HG02588 (cell line): ENCODE measurements around the gene ADAMTS17.

Experiments
- ATAC-seq: cut with Tn5 transposase; IDR thresholded peaks from one replicate; pipeline ENCODE4 v1.9.1; 2021; ENCODE audit warnings: mild to moderate bottlenecking, moderate library complexity; ENCODE audit not compliant: unreplicated experiment

The ADAMTS17 gene

DNA sequence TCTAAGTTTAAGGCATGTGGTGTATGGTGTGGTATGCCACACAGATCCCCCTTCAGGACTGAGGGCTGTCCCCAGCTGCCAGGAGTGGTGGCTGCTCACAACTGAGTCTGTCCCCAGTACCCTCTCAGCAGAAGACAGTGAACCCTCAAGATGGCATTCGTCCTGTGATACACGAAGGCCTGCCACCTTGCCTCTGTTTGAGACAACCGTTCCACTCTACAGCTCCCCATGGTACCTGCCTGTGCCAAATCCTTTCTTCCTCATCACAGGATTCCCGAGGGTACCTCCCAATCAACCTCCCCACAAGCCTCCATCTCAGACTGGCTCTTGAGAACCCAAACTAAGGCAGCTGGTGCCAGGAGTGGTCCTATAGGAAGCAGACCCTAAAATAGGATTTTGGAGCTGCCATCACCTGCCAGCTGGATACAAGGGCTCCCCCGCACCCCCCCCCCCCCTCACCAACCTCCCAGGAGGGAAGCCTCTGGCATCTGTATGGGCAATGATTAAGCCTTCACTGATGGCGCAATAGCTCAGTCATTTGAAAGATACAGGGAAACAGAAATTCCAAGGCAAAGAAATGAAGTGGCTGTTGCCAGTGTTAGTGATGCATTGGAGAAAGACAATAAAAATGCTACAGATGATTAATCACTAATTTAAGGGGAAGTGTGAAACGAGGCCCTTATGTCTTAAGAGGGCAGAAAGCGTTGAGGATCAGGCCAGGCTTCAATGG, 378.5 kb downstream of the ADAMTS17 start:
- no peak for ATAC-seq

DNA sequence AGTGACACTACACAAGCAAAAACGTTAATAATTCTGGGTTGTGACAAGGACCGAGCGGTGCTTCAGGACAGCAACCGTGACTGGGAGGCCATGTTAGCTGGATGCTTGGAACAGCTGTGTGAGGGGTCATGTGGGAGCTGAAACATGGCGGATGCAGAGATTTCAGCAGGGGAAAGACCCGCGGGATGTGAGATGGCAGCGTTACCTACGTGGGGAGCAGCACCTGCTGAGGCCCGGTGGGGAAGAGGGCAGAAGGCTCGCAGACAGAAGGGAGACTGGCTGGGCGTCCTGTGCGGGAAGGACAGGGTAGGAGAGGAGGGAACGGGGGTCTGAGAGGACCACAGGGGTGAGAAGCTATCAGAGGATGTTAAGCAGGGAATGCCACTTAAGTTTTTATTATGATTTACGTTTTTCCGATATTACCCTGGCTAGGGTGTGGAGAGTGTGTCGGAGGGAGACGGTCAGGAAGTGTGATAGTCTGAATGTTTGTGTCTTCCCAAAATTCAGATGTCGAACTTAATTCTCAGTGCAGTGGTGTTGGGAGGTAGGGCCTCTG, 379.7 kb downstream of the ADAMTS17 start:
- no peak for ATAC-seq

DNA sequence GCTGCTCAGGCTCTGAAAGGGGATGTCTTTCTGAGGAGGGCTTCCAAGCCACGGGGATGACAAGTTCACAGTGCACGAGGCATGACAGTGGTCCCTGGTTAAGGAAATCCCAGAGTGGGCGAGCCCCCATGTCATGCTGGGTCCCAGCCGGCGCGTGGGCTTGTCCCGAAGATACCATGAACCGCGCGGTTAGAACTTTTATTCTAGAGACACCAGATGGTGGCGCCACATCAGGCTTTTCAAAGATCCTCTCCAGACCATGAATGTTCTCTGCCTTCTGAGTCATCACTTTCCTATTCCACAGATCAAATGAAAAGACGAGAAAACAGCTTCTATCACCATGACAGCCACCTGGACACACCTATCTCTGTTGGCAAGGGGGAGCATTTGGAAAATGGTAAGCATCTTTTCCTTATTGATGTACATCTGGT, 380.7 kb downstream of the ADAMTS17 start:
- no peak for ATAC-seq

DNA sequence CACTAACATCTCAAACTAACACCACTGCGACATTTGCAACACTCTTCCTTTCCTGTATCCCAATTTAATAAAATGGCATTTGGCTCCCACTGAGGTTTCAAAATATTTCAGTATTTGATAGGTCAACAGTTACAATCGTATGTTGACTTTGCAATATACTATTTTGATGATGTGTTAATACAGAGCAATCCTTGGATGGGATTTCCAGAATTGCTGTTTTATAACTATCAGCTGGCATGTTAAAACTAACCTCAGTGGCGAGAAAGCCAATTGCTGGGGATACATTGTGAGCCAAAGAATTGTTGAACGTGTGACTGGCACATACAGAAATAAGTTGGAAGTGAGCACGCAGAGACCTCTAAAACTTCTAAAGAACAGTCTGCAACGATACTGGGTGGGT, 382.4 kb downstream of the ADAMTS17 start:
- ATAC-seq = no peak

DNA sequence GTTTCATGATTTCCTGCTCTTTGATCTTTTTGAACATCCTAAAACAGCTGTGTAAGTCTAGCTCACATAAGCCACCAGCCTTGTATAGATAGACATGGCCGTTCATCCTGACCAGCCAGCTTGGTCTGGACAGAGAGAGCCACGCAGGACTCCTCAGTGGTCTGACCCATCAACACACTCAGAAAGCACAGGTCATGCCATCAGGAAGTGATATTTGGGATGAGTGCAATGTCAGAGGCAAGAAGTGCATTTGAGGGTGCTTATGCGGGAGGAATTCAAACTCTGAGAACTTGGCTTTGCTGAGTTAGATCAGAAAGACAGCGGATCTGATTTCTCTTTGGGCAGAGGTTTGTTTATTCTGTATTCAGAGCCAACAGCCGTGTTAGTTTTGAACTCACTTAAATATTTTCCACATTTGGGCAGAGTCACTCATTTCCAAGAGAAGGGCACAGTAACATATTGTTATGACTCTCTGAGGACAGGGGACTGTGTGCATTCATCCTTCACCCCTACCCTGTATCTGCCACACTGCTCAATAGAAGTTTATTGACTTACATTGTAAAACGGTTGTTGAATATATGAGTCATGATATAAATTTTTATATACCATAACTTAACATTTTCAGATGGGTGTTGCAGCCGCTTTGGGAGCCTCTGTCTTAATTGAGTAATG, 383.2 kb downstream of the ADAMTS17 start:
- no peak for ATAC-seq

DNA sequence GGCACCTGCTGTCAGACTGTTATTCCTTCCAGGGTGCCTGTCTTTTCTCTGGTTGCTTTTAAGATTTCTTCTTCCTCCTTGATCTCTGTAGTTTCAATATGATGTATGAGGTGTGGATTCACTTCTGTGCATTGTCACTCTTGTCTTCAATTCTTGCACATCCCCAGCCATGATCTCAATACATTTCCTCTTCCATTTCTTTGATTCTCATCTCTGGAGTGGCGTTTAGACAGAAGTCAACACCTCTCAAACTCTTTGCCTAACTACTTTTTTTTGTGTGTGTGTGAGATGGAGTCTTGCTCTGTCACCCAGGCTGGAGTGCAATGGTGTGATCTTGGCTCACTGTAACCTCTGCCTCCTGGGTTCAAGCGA, 384.1 kb downstream of the ADAMTS17 start:
- ATAC-seq = no peak

DNA sequence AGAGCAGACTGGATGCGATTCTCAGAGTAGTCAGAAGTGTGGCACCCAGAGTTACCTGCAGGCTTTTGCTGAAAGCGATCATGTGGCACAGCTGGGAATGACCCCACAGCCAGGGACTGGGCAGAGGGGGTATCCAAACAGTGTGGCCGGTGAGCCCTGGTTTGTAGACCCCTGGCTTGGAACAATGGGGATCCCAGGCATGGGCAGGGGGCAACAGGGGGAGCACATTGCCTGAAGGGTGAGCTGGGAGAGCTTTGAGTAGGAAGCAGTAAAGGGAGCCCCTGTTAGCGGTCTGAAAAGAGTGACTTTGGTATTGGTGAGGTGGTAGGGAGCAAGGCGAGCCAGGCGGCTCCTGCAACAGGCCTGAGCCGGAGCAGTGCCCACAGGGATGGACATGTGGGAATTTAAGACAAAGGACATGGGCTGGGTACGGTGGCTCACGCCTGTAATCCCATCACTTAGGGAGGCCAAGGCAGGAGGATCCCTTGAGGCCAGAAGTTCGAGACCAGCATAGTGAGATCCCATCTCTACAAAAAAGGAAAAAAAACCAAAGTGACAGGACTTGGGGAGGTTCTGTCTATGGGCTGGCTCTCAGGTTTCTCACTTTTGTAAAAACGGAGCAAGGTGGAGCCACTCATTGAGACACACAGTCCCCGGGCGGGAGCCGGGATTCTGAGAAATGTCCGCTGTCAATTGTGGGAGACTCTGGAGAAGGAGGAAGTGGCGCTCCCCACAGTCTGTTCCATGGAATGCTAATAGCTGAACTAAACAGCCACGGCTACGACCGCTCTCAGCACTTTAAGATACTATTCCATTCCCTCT, 384.7 kb downstream of the ADAMTS17 start:
- no peak for ATAC-seq

DNA sequence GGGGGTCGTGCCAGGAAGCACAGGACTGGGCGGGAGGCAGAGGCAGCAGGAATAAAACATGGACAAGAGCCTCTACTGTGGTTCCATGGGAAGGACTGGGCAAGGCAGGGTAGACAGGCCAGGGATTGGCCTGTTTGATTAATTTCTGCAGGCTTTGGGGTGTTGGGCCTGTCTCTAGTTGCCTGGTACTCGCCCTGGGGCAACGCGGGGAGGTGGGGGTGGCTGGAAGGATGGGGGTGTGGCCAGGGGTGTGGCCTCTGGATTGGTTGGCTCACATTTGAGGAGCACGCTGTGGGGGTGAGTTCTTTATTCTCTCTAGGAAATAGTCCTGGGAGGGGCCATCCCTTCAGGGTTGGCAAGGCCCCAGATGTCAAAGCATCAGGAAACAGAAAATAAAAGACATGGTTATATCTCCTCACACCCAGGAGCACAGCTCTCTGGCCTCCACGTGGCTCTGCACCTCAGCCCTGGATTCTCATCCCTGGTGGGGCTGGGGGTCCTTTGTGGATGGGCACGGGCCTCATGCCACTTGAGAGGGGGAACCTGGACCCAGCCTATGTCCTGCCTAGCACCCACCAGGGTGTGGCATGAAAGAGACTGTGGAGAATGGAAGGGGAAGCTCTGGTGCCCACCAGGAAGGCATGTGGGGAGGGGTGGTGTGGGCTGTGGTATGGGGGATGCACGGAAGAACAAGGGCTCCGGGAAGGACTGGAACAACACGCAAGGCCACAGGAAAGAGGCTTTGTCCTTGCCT, 385.6 kb downstream of the ADAMTS17 start:
- no peak for ATAC-seq

DNA sequence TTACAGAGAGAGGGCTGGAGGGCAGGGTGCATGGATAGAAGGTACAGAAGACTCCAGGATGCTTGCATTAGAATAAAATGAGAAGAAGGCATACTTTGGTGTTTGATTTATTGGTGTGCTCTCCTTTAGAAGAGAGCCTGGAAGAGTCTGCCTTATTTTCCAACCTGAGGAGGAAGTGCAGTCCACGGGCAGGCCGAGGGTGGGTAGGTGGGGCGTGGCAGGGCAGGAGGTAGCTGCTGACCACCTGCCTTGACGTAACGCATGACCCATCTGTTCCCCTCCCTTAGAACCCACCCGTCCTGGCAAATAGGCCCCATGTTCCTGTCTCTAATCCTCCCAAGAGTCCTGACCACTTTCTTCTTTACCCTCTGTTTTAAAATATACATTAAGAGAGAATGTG, 386.2 kb downstream of the ADAMTS17 start:
- no peak for ATAC-seq

DNA sequence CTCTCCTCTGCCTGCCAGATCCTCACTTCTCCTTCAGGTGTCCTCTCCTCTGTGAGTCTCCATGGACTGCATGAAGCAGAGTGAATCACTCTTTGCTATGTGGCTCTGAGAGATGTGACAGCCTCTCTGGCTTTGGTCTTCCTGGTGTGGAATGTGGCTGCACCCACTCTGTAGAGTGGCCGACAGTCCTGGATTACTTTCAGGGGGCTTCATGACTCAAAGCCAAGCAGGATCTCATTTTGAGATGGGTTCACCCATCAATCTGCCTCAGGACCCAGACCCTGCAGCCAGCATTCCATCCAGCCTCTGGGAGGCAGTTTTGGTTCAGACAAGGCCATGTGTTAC, 386.6 kb downstream of the ADAMTS17 start:
- ATAC-seq = no peak

DNA sequence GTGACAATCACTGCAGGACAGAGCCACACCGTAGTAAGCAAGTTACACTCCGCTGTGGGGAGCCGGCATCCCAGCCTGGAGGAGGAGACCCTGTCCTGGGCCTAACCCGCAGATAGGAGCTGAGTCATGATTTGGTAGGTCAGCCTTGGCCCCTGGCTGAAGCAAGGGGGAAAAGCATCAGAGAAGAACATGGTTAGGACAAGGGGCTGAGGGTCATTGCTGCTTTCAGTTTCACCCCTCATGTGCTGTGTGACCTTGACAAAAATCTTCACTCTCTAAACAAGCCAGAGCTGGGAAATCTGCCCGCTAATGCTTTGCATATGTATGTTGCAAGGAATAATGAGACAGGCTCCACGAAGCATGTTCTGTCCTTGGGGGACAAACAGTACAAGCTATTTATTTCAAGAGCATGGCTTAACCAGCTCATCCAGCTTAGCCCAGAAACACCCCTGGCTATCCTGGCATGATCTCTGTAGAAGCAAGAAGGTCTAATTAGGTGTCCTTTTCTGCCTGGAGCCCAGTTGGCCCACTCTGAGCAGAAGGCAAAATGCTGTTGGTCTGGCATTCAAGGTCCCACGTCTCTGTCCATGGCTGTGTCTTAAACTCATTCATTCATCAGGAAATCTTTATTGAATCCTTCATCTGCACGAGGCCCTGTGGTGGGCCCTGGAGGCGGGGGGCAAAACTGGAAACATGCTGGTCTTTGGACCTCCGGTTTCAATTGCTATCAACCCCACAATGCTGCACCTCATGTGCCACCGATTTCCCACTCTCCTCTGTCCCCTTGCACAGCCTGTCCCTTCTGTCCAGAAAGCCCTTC, 387.2 kb downstream of the ADAMTS17 start:
- no peak for ATAC-seq

DNA sequence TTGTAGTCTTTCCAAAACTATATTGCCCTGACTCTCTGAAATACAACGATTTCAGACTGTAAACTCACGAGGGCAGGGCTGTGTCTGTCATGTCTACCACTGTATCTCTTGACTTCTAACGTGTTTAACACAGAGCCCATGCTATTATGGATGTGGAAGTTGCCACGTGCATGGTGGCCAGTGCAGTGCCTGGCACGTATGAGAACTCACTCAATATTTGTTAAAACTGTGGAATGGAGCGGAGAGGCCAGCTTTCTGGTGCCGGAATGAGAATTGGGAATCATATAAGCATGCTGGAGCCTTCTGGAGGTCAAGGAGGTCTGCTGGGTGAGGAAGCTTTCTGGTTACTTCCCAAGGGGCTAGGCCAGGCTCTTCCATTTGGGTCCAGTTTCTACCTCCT, 387.9 kb downstream of the ADAMTS17 start:
- no peak for ATAC-seq

DNA sequence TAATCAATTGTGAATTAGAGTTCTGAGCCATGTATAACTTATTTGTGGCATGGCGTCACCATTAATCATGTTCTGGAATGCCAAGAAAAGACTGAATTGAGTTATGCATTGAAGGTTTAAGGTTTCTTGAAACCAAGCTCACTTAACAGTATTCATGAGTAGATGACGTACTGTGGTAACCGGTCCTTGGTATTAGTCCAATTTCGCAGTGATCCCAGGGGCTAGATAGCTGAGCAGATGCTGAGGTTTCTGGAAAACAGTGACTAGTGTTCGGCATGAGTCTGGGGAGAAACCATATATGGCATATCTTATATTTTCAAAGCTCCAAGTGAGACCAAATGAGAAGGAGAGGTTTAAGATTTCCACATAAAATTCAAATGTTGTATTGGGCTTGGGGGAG, 390.3 kb downstream of the ADAMTS17 start:
- ATAC-seq = no peak

DNA sequence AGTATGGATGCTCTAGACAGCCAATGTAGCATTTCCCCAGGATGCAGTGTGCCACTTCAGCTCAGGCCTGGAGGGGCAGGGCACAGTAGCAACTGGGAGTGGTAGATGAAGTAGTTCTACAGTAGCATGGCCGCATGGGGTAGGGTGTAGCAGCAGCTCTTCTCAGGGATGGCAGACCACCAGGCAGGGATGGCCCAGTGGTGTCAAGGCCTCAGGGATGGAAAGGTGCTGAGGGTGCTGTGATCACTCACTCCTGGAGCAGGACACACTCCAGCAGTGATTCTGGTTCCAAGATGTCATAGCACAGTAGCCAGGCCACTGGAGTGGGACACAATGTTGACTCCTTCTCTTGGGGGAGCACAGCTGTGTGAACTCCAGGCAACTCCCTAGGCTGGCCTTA, 397.6 kb downstream of the ADAMTS17 start:
- ATAC-seq = no peak

DNA sequence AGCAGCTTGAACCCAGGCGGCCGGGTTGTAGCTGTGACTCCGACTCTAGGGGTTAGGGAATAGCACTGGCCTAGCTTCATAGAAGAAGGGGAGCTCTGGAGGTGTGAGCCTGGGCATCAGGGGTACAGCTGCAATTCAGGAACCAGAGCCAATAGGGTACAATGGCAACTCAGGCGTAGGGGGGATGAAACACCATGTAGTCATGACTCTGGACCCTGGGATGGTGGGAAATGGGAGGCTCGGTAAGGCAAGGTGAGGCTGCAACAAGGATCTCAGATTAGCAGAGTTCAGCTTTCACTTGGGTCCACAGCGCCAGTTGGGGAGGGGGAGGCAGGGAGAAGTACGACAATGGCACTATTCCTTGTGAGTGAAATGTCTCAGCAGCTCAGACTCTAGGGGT, 398.3 kb downstream of the ADAMTS17 start:
- no peak for ATAC-seq

DNA sequence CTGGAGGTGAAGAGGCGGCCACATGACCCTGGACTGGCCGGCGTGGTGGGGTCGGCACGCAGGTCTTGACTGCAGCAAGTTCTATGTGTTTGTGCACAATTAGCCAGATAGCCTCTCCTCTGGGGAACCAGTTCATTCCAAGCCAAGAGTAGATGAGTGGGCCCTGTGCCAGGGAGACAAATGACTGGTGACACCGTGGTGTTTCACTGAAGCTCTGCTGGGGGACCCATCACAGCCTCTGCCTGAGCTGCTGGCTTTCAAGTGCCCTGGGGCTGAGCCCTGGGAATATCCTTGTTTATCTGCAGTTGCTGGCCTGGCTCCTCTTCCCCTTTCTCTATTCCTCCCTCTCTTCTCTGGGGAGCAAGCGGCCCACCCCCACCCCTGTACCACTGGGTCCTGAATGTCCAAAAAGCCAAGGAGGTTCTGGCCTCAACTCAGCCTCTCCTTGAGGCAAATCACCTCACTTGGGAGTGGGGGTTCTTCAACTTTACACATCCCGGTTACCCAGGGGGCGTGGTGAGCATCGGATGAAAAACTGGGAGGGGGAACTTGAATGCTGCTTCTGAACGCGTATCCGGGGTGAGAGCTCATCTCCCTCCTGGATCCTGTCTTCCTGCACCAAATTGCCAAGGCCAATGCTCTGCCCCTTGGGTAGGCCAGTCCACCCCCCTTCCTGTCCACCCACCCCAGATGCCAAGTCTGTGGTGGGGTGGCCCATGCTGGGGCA, 408.9 kb downstream of the ADAMTS17 start:
- ATAC-seq = no peak

DNA sequence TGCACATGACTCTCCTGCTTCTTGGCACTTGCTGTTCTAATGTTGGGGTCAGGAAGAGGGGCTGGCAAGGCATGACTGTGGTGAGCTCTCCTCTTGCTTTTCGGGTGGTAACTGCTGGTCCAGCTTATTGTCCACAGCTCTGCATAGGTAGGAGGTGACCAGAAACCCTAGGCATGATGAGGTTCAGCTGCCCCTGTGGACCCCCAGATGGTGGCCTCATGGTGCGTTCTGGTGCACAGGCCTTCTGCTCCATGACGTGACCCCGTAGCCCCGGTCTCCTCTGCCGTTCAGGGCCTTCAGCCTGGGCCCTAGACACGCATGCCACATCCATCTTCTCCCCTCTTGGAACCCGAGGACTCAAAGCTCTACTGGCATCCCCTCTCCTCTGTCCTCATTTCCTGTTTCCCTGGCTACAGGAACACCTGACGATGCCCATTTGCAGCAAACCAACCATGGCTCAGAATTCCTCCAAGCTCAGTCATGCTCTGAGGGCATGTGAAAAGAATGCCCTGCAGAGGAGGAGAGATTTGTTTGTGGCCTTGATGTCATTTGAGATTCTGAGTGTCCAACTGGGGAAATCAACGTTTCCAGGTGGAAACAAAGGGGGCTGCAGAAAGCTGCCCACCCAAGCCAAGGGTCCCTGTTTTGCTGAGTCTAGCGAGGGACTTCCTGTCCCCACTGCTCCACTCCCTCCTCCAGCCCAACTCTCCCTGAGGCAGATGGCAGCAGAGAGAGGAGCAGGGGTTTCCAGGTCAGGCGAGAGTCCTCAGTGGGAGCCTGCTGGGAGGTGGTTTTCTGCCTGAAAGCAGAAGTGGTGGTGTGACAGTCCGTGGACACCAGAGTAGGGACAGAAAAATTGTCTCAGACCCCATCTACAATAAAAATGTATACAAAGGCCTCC, 409.8 kb downstream of the ADAMTS17 start:
- ATAC-seq = no peak

DNA sequence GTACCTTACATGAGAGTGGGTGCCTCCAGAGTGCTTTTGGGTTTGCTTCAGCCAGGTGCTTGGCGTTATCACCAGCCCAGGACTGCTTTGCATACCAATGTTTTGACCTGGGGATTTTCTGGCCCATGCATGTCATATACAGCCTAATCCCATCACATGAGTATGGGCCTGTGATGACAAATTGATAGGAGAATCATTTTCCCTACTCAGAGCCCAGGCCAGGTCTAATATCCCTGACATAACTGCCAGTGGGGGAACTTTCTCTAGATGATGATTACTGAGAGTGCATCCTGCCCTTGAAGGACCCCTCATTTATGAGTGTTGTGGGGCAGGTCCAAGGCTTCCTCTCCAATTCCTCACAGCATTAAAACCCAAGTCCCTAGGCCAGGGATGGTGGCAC, 411.1 kb downstream of the ADAMTS17 start:
- ATAC-seq = no peak
